NOMO-1 treated with DMSO at 0.1 percent for 48 hours (cell line): ENCODE results near the gene SLC8A1.

Source experiments
- DNase-seq: peaks from one replicate; lab custom pipeline; 2025; ENCODE audit not compliant: unreplicated experiment; lab: John Stamatoyannopoulos, UW

The SLC8A1 gene

DNA sequence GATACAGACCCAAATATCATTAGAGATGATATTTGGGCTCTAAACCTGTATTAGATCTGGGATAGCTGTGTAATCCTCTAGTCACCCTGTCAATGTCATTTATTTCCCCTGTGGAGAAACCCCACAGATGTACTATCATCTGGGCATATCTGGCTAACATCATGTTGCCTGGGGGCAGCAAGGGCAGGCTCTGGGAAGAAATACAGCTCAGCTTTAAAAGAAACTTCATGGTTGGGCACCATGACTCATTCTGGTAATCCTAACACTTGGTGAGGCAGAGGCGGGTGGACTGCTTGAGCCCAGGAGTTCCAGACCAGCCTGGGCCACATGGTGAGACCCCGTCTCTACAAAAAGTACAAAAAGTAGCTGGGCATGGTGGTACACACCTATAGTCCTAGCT is 282.5 kb downstream of the SLC8A1 start:
- no peak for DNase-seq

DNA sequence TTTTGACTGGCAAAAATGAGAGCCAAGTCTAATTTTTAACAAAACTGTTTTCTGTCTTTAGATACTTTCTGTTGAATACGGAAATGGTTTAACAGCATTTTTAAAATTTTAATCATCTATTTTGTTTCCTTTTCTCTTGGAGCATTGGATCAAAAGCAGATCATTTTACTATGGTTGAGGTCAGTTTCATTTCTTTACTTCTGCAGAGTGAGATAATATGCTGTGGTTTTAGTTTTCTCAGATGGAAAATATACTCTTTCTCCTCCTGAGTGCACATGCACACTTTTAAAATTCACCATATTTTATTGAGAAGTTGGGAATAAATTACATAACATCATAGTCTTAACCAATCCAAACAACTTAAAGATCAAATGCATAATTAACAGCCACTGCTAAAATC is 283.3 kb downstream of the SLC8A1 start:
- no peak for DNase-seq

DNA sequence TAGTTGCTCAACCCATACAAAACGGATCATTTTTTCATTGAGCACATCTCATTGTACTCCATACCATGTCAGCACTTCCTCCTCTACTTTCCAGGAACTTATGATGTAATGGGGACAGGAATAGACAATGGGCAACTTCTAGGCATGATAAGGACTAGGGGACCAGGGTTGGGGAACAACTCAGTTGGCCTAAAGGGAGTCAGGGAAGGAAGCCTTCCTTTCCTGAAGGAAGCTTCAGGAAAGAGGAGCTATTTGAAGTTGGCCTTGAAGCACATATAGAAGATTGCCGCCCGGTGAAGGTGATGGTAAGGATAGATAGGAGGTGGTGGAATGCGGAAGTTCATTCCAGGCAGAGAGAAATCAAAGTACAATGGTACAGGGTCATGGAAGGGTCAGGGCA is 283.9 kb downstream of the SLC8A1 start:
- DNase-seq = peak; percentile 11

DNA sequence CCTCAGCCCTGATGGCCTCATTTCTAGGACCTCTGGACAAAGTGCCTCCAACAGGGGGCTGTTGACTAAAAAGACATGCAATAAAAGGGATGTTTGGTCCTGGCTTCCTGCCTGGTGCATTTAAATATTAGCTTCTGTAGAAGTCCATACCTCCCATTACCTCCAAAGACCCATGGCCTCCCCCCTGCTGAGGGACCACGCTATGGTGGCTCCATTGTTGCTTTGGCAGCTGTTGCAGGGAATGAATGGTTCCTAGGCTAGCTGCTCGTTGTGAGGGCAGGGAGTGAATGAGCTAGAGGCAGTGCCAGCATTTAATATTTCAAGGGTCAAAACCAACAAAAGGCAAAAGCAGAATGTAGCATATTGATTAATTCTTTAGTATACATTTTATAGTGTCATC is 285.9 kb downstream of the SLC8A1 start:
- no peak for DNase-seq

DNA sequence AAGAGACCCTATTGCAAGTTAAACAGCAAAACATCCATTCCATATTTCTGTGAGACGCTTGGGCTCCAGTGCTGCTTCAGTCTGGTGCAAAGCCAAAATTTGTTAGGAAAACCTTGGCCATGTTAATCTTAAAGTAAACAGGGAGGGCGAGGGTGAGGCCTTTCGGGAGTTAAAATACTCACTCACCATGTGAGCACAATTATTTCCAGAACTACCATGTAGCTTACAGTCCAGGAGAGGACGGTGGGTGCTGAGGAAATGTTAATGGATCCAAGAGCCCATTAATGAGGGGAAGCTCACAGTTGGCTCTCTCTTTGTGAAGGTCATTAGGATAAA is 286.4 kb downstream of the SLC8A1 start:
- DNase-seq = no peak

DNA sequence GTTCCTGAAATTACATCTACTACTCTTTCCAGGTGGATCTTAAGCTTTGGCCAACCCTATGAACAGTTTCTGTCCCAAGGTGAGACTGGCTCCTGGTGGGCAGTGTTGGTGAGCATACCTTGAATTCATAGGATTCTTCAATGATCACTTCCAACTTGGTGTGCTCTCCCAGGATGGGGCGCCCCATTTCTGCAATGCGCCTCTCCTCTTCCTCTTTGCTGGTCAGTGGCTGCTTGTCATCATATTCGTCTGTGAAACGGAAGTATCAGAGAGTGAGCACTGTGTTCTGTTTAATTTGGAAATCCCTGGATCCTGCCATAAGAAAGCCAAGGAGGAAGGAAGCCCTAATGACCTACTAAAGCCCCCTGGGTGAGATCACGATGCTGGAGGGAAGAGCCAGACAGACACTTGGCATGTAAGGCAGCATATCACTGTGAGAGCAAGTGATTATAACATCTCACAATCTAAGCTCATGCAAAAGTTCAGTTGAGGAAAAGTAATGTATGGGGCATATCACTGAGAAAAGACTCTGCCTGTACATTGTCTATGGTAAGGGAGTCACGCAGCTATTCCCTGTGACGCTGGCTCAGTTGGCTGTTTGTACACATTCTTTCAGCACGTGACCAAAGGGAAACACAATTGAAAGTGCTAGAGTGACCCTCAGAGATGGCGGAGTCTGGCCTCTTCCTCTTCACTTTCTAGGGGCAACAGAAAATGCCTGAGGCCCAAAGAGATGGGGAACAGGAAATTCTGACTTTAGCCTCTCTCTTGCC is 287.0 kb downstream of the SLC8A1 start:
- DNase-seq = no peak

DNA sequence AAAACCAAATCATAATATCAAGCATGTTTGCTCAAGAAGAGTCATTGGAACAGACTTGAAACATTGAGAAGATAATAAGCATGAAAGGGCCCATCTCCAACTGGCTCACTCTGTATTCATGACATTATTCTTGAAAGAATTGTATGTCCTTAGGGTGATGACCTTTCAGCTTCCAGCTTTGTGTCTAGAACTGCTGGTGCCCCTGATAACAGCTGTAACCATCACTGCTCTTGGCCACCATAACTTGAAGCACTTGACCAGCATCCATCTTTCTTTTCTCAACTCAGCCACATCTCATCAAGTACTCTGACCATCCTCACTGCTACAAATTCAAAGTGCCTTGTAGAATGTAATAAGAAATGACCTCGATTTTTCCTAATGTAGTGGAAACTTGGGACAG is 289.9 kb downstream of the SLC8A1 start:
- no peak for DNase-seq

DNA sequence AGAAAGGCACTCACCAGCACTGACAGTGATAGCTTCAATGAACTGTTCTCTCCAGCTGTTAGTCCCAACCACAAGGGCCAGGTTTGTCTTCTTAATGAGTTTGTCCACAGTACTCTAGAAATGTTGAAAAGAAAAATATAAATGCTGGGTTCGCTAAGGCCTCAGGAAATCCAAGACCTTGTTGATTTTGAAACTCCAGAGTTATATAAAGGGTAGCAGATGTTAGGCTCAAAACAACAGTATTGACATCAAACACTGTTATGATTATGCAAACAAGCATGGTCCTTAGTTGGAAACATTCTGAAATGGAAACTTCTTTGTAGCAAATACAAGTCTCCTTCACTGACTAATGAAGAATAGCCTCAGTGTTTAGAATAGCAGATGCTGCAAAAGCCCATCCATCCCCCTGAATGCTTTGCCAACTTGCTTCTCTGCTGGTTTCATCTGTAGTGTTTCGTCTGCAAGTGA is 291.1 kb downstream of the SLC8A1 start:
- no peak for DNase-seq

DNA sequence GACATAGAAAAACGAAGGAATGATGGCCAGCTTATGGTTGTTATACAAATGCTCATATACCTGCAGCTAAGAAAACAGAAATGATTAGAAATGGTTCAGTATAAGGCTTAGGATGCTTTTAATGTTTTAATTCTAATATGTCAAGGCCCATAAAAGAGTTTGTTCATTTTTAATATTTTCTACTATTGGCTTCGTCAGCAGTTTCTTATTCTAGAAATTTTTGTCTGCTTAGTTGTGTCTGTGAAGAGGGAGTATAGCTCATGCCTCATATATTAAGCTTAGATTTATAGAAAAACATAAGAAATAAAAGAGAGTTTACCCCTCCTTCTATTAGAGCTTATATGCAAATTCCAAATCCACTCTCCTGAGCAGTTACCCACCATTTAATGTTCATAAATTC is 292.6 kb downstream of the SLC8A1 start:
- no peak for DNase-seq

DNA sequence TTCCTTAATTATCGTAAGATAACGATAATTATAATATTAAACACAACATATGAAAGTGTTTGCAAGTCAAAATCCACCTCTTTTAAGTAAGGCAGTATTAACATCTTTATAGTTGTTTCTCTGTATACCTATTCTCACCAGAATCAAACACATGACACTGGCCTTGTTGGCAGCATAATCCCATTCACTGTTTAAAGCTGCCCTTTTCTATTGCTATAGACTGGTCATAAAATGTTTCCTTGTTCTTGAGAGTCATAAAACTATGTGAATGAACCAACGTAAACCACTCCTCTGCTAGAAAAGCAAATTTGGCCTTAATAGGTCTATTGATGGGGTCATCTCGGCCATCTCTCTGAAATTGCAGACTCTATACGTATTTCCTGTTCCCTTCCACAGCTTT is 293.1 kb downstream of the SLC8A1 start:
- DNase-seq = no peak

DNA sequence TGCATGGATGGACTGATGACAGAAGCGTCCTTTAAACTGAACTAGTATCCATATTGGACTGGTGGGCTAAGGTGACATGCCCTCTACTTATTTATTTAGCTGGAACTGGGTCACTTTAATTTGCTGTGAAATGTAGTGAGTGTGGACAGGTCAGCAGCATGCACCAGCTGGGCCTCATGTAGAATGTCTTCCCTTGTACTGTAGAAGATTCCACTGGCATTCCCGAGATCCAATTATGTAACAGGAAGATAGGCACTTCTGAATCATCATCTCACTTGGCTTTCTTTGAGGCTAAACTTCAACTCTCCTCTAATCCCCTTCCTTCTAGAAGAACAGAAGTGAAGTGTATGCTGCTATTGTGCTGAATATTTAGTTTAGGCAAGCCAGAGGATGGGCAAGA is 296.2 kb downstream of the SLC8A1 start:
- no peak for DNase-seq

DNA sequence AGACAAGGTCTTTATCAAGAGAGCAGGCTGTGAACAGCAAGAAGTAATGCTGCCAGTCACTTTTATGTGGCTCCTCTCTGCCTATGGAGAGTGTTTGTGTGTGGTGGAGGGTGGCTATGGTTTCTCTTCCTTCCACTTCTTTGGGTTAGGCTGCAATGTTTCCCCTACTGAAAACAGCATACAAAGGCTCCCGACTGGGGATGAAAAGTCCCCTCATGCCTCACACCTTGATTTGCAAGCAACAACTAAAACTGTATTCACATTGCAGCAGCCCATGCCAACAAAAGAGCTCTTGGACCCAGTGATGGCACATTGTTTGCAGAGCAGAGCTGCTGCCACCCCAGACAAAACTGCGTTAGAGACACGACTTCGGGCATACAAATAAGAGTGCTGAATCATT is 301.6 kb downstream of the SLC8A1 start:
- DNase-seq = no peak

DNA sequence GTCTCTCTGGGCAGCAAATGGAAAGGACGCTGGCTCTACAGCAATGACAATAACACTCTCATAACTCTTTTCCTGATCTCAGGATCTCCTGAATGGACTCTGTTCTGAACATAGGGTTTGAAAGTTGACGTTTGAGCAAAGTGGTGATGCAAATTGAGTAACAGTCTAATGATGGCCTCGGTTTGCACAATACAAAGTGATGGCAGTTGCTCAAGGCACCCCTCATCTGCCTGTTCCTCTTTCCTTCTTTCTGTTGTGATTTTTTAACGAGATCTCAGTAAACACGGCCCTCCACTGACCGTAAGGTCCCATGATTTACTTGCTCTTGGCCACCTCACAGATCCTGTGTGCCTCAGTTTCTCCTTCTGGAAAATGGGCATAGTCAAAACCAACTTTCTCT is 303.6 kb downstream of the SLC8A1 start:
- DNase-seq = peak; percentile 94

DNA sequence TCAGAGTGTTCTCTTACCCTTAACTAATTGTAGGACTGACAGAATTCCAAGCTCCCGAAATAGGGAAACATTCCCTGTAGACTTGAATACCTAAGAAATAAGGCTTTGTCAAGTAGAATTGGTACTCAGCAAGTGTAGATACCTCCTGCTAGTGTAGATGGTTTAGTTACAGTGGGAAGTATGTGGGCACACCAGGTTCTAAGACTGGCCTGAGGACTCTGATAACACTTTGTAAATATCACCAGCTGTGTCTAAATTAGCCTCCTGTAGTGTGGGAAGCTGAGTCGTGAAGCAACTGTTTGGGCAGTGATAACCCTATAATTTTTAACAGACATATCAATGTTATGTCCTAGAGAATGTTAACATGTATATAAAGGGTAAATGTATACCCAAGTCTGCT is 304.5 kb downstream of the SLC8A1 start:
- no peak for DNase-seq

DNA sequence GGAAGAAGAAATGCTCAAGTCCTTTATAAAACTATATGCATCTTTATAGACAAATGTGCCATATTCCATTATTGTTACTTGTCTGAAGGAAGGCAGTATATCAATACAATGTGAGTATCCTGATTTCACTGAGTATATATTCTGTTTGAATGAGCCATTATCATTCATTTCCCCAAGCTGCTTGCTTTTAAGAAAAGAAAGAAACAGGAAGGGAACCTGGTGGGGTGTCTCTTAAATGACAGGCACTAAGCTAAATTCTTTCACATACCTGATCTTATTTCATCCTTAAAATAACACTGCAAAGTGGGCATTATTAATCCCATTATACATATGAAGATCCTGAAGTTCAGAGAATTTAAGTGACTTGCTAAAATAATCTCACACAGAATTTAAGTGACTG is 307.9 kb downstream of the SLC8A1 start:
- DNase-seq = no peak

DNA sequence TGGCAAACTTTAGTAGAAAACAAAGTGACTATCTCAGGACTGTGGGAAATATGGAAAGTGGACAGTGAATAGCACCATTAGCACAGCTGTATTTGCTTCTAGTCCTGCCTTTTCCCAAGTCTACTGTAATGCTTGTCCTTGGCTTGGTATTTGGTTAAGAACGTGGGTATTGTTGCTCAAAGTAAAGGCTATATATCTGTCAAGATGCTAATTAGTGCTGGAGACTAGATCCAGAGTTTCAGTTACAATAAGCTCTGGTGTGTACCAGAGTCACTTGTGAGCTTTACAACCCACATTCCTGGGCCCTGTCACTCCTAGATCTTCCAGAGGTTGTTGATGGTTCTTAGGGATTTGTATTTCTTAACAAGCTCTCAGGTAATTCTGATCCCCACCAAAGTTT is 313.6 kb downstream of the SLC8A1 start:
- no peak for DNase-seq

DNA sequence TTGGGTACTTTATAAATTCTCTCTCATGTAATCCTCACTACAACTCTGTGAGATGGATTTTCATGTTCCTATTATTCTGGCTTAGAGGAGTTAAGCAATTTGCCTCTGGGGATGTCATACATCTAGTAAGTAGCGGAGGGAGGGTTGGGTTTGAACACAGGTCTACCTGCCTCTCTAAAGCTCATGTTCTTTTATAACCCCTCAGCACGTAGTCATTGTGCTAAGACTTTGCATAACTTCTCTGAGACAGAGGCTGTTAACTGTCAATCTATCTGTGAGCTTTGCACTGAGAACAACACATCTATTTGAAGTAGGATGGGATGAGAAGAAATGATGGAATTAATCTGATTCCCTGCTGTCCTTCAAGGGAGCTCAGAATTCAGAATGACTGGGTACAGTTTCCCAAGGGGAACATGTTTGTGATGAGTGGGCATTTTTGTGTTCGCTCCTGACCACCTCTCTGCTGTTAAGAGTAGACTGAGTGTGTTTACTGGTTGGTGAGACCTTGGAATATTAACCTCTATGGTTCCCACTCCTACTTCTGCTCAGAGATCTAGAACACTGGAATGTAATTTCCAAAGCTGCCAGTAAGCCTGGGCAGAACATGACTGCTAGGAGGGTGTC is 320.7 kb downstream of the SLC8A1 start:
- no peak for DNase-seq

DNA sequence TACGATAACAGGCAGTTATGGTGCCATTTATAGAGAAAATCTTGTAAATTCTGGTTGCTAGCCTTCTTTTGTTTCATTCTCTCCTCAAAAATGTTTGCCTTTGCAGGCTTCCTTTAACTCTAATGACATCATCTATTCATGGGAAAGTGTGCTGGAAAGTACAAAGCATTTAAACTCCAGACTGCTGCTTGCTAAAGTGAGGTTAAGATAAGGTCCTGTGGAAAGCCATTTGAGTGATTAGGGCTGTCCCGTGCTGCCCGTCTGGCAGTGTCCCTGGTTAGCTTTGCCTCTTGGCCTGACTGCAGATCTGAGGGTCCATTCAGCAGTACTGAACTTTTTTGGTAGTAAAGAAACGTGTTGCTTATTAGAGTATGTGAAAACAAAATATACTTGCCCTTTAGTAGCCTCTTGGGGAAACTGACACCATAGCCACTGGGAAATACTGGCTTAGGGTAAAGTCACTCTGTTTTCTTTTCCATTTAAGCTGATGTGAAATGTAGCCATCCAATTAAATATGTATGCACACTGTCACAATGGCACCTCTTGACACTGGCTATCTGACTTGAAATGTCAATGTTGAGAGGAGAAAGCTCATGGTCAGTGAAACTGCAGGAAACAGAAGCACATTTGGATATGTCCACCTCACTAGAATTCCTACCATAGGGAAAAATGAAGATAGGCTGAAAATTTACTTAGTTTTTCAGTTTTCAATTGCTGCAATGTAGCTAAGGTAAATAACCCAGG is 321.5 kb downstream of the SLC8A1 start:
- DNase-seq = no peak

DNA sequence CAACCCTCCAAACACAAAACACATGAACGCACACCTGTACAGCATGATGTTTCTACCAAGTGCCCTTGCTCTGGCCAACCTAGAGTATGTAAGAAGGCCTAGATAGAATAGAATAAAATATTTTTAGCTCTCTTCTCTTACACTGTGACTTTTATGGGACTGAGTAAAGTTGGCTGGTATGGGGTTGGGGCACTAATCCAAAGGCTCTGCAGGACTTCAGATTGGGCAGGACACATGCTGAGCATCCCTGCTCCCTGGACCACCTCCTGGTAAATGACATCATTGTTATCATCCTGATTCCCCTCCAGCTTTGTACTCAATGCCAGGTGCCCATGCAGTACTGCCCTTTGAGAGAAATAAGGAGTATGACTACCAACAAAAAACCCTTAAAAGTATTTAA is 322.2 kb downstream of the SLC8A1 start:
- DNase-seq = no peak

DNA sequence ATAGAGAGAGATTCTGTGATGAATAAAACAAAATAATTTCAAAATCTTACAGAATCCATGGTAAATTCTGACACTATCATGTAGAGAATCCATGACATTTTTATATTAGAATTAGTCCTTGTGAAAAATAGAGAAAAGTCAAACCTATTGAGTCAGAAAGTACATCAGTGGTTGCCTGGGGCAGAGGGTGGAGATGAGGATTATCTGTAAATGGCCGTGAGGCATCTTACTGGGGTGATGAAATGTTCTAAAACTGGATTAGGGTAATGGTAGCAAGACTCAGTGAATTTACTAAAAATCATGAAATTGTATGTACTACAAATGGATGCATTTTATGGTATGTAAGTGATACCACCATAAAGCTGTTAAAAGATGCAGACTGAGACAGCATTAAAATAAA is 323.1 kb downstream of the SLC8A1 start:
- no peak for DNase-seq

DNA sequence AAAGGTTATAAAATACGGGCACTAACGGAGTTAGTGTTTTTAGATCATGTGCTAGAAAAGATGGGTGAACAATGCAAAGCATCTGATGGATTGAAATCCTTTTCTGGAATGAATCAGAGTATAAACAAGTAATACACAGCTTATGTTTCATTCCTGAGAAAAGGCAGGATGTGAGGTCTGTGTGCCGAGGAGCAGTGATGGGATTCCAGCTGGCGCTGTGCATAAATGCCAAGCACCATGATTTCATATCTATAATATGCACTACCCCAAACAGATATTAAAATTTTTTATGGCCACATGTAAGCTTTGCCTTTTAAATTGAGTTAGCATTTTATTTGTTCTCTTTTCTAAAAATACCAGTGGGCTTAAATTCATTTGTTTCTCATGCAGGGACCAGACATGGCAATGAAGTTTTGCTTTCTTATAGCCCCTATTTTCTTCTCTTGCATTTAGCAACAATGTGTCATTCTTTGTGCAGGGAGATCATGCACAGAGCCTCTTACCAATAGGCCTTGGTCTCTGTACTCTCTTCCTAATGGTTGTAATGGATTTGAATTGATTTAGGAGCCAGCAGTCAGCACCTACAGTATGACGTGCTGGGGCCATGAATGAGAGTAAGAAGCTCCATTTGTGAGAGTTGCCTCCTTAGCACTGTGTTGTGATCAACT is 323.9 kb downstream of the SLC8A1 start:
- DNase-seq = no peak

DNA sequence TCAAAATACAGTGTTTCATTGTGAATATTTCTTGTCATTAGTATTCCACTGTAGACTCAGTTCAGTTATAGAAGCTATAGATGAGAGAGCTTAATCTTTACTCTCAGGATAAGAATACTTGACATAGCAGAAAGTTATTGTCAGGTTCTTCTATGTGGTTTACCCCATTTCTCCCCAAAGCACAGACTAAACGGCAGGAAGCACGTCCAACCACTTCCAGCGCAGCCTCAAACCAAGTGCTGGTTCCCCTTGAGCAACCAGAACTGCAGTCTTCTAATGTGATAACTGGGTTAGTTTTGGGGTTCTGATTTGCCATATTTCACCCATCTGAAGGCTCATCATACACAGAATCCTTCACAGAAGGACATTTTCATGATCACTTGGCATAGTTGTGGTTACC is 324.7 kb downstream of the SLC8A1 start:
- DNase-seq = no peak
